Stimulated activated CD8-positive, alpha-beta memory T cell treated with anti-CD3 and anti-CD28 coated beads, Interleukin-15, amount 100 ng/mL, for 24 hours (primary cell): ENCODE results near the gene CARM1.
"Not testable (repeated sequence)": the region's sequence is repeated elsewhere in the genome, so short reads cannot be mapped to it uniquely, and the experiment has no call there.

Experiments used
- DNase-seq: peaks from one replicate; pipeline ENCODE4 v3.0.0-alpha.2; 2020; ENCODE audit warnings: low read depth

Gene CARM1

DNA sequence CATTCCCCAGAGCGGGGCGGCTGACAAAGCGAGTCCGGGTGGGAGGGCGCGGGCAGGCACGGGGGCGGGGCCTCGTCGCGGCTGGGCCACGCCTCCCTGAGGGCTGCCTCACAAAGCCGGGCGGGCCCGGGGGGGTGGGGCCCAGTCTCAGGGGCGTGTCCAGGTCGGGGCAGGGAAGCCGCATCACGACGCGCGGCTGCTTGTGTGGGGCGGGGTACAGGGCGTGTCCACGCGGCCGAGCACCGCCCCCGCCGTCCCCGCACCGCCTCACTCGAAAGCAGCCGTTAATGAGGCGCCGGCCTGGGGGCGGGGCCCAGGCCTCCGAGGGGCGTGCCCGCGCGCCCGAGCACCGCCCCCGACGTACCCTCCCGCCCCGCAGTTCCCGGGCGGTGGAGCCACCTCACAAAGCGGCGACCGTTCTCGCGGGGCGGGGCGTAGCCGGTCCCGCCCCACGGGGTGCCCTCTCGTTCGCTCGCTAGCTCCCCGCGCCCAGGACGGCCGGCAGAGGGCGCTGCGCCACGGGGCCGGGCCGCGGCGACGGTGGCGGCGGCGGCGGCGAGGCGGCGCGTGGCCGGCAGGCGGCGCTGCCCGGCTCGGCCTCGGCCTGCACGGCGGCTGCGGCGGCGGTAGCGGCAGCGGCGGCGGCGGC, at the start of gene CARM1:
Gene CARM1 (plus strand): TSS at position 599 of the 649 bp plus-strand sequence. CDS start 150 bp downstream, outside the sequence.
- peak; percentile 98 for DNase-seq

DNA sequence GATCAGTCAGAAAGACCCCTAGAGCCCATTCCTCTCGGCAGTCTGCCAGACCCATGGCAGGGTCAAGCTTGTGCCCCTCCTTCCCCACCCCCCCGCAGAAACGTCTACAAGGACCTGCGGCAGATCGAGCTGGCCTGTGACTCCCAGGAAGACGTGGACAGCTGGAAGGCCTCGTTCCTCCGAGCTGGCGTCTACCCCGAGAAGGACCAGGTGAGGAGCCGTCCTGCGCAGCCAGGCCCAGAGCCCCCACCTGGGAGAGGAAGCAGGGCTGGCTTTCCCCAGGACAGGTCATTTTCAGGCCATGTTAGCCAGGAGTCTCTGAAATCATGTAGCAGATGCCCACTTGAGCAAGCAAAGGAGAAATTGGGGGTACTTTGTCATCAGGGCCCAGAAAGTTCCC, 47.7 kb upstream of the CARM1 start:
- no peak for DNase-seq

DNA sequence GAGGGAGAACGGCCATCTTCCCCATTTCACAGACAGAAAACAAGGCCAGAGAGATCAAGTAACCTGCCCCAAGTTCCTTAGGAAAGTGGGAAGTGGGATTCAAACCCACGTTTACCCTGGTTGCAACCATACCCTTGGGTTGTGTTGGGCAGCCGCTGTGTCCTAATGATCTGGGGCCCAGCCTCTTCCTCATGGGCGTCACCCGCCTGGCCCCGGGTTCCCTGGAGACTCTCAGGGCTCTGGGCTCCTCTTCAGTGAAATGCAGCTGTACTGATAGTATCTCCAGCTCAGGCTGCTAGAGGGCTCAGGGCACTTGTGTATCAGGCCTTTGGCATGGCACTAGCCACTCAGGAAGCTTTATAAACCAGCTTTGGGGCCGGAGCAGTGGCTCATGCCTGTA, 45.1 kb upstream of the CARM1 start:
- no peak for DNase-seq

DNA sequence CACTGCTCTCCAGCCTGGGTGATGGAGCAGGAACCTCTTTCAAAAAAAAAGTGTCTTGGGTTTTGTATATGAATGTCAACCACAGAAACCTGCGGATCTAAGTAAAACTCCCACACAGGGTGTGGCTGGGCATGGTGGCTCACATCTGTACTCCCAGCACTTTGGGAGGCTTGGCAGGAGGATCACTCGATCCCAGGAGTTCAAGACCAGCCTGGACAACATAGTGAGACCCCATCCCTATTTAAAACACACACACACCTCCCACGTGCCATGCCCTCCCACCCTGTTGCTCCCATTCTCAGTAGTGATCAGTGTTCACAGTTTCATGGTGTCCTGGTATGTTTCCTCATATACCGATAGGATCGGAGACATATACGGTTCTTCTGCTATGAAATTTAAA, 44.5 kb upstream of the CARM1 start:
- no peak for DNase-seq

DNA sequence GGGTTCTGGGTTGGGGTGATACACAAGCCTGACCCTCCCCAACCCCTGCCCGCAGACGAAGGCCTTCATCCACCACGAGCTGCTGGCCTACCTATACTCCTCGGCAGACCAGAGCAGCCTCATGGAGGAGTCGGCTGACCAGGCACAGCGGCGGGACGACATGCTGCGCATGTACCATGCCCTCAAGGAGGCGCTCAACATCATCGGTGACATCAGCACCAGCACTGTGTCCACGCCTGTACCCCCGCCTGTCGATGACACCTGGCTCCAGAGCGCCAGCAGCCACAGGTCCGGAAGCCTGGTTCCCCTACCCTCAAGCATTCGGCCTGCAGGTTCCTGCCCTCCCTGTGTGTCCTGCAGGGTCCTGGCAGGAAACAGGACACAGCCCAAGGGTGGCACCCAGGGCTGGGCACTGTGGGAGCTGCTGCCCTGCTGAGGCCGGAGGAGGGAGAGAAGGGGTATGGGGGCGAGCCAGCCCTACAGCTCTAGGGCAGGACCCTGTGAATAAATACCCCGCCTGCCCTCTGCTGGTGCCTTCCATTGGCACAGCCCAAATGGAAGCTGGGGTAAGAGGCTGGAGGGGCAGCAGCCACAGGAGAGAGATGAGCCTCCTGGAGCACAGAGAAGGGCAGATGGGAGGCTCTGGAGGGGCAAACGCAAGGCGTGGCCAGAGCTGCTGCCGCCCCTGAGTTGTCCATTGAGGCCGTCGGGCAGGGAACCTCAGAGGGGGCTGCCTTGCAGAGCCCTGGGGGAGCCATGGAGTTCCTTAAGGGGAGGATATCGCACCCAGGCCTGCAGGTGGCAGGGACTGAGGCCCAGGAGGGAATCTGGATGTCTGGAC, 42.2 kb upstream of the CARM1 start:
- no peak for DNase-seq

DNA sequence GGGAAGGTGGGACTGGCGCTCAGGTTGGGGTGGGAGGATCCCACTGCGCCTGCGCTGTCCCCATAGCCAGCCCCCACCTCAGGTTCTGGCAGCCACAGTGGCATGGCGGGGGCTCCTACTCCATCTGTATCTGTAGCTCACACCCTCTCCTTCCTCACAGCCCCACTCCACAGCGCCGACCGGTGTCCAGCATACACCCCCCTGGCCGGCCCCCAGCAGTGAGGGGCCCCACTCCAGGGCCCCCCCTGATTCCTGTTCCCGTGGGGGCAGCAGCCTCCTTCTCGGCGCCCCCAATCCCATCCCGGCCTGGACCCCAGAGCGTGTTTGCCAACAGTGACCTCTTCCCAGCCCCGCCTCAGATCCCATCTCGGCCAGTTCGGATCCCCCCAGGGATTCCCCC, 41.4 kb upstream of the CARM1 start:
- no peak for DNase-seq

DNA sequence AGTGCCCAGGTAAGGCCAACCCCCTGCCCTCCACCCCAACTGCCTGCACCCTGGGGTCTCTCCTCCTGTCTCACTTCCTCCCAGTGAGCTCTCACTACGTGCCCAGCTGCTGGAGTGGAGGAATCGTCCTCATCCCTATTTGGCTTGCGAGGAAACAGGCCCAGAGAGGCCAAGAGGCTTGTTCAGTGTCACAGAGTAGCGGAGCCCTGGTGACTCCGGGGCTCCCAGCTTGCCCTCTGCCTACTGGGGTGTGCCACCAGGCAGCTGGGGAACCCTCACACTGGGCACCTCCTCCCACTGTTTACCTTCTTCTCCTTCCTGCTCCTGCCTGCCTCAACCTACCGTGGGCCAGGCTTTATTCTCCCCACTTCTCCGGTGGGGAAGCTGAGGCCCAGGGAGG, 41.0 kb upstream of the CARM1 start:
- no peak for DNase-seq

DNA sequence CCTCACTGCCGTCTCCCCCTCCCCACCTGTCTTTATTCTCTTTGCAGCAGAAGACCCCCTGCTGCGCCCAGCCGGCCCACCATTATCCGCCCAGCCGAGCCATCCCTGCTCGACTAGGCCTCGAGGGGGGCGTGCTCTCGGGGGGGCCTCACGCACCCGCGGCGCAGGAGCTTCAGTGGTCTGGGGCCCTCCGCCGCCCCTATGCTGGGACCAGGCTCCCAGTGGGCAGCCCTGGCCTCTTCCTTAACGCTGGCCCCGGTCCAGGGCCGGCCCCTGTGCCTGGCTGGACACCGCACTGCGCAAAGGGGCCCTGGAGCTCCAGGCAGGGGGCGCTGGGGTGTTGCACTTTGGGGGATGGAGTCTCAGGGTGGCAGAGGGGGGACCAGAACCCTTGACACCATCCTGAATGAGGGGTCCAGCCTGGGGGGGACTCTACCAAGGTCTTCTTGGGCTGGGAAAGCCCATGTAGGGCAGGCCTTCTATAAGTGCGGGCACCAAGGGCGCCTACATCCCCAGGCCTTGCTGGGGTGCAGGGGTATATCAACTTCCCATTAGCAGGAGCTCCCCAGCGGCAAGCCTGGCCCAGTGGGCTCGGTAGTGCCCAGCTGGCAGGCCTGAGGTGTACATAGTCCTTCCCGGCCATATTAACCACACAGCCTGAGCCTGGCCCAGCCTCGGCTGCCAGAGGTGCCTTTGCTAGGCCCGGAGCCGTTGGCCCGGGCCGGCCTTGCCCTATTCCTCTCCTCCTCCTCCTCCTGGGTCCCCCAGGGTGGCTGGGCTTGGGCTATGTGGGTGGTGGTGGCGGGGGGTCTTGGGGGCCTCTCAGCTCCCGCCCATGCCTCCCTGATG, 40.2 kb upstream of the CARM1 start:
- no peak for DNase-seq

DNA sequence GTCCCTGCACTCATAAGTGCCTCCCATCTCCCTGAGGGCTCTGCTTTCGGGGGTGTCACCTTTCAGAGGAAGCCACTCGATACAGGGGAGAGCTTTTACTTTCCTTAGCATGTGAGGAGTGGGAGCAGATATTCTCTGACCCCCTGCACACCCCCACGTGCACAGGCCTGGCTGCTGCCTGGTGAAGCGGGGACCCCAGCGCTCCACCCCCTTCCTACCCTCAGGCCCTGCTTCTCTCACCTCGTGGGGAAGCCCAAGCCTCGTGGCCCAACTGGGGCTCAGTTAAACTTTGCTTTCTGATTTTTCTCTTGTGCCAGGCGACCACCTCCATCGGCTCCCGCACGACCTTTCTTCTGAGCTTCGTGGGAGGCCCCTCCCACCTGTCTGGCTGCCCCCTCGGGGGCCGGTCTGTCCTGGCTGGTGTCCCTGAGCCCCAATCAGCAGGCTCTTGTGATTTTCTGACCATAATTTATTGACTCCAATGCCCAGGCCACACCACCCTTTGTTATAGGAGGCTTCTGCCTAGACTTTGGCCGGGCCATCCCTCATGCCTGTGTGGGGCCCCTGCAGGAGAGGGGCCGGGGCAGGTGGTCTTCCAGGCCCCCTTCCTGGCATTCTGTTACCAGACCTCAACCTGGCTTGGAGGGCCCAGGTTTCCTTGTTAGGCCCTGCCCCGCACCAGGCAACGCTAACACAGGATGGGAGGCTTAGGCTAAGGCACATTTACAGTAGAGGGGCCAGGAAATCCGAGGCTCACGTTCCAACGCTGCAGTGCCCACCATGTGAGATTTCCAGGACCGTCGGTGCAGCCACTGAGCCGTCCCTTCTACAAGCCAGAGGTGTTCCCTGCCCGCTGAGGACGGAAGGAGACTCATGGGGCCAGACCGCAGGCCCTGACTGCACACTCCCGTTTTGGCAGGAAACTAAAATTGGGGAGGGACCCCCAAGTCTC, 39.1 kb upstream of the CARM1 start:
- DNase-seq = no peak

DNA sequence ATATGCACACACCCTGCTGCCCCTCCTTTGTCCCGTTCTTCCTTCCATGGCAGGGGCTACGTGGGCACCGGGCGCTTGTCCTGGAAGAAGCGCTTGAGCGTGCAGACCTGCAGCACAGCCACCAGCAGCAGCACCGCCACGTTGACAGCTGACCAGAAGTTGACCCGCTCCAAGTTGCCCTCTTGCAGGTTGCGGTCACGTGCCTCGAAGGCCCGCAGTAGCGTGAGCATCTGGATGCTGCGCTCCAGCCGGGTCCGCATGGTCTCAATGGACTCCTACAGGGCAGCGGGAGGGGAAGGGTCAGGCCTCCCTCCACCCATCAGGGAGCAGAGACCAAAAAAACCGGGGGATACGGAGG, 38.4 kb upstream of the CARM1 start:
- no peak for DNase-seq

DNA sequence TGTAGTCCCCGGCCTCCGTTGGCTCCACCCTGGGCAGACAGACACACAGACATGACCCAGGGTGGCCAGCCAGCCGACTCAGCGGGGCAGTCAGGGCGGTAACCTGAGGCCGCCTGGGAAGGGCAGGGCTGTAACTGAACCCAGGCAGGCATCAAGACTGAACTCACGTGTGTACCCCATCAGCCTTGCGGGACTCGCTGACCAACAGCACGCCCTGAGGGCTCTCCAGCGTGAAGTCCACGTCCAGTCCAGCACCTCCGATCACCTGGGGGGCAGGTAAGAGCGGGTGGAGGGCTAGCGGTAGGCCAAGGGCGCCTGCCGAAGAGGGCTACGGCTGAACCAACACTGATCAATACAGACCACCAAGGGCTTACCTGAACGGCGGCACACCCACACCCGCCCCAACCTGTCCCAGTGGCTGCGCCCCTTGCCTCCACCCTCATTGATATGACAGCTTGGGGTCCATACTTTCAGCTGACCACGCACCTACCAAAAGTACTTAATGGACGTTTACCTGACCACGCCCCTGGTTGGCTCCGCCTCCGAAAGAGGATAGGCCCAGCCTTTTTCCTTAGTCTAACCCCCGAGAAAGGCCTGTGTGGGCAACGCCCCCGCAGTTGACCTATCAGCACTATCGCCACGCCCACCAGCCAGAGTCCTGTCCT, 36.1 kb upstream of the CARM1 start:
- no peak for DNase-seq

DNA sequence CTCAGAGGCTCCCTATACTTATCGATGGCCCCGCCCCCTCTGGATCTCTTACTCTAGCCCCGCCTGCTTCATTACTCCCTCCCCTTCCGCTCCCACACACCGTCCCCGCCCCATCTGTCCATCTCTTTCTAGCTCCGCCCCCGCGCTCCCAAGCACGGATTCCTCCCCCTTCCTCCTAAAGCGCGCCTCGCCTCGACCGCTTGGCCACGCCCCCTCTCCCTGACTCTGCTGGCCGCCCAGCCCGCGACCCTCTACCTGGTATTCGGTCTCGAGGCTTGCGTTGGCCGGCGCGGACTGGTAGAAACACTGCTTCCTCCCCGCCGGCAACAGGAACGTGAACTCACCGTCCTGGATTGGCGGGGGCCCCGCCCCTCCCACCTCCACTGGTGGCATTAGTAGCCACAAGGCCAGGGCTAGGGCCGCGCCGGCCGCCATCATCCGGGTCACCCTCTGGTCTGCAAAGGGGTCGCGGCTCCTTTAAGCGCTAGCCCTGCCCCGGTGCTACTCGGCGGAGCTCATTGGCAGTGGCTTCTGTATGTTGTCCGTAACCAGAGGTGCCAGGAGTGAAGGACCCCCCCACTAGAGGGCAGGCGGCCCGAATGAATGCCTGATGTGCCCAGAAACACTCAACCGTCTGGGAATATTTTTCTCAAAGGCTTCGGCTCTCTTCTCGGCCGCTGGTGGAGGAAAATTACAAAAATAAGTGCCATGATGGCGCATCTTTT, 35.4 kb upstream of the CARM1 start, which contains the start of gene TMED1:
Gene TMED1 (minus strand): TSS at position 459 of the 725 bp plus-strand sequence. CDS start 21 bp downstream, at position 438.
- DNase-seq = peak; percentile 85

DNA sequence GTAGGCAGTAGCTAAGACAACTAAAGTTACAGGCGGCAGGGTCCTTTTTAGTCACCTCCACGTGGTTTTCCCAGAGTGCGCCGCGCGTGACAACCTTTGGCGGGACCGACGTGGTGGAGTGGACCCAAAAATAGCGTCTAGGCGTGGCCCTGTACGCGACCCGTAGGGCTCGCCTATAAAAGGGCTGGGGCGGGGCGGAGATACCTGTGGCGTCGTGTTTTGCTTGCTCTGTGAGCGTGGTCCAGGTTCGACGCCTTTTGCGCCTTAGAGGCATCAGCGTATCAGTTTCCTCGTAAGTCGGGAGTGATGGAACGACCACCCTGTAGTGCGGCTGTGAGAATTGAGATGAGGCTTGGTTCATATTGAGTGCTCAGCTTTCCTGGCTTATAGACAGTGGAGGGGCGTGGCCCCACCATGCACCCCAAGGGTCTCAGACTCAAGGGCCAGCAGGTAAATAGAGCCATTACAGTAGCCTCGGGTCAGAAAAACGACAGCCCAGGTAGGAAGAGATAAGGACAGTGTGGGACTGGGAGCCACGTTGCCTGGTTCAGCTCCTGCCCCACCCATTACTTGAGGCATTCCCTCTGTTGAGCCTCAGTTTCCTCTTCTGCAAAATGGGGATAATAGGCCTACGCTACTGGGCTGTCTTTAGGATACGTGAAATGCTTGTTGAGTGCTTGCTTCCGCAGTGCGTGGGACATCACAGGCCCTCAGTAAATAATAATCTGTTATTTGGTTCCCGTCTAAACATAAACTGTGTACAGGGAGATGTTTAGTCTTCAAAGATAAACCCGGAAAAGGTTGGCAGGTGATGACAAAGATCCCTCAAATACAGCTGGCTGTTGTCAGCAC, 34.6 kb upstream of the CARM1 start:
- peak; percentile 57 for DNase-seq

DNA sequence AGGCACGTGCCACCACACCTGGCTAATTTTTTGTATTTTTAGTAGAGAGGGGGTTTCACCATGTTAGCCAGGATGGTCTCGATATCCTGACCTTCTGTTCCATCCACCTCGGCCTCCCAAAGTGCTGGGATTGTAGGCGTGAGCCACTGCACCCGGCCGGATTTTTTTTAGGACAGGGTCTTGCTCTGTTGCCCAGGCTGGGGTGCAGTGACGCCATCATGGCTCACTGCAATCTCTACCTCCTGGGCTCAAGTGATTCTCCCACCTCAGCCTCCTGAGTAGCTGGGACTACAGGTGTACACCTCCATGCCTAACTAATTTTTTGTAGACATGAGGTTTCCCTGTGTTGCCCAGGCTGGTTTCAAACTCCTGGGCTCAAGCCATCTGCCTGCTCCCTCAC, 33.7 kb upstream of the CARM1 start:
- DNase-seq = not testable (repeated sequence)

DNA sequence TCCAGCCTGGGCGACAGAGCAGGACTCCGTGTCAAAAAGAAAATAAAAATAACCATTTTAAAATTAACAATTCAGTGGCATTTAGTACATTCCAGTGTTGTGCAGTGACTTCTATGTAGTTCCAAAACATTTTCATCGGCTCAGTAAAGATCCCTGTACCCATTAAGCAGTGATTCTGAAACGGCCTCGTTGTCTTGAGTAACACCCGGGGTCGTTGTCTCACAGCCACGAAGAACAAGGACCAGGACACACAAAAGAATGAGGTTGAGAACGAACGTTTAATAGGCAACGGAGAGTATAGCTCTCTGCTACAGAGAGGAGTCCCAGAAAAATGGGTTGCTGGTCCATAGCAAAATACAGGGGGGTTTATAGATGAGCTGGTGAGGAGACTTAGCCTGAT, 33.0 kb upstream of the CARM1 start:
- no peak for DNase-seq

DNA sequence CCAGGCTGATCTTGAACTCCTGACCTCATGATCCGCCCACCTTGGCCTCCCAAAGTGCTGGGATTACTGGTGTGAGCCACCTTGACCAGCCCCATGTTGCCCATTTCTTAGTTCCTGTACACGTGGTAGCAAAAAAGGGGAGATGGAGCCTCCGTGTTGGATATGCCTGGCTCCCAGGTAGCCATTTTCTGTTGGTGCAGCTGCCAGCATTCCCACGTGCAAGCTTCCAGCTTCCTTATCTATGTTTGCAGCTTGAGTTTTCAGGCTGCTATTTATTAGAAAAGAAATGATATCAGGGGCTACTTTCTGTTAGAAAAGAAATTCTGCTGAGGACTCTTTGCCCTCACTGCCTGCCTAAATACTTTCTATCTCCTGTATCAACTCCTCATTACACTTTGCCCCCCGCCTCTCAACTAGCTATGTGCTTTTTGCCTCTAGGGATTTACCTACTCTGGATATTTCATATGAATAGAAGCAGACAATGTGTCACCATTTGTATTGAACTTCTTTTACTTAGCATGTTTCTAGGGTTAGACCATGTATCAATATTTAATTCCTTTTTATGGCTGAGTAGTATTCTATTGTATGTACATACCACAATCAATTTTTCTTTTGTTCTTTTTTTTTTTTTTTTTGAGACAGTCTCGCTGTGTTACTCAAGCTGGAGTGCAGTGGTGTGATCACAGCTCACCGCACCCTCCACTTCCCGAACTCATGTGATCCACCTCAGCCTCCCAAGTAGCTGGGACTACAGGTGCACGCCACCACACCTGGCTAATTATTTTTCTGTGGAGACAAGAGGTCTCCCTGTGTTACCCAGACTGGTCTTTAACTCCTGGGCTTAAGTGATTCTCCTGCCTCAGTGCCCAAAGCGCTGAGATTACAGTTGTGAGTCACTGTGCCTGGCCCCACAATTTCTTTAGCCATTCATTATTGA, 32.0 kb upstream of the CARM1 start:
- no peak for DNase-seq

DNA sequence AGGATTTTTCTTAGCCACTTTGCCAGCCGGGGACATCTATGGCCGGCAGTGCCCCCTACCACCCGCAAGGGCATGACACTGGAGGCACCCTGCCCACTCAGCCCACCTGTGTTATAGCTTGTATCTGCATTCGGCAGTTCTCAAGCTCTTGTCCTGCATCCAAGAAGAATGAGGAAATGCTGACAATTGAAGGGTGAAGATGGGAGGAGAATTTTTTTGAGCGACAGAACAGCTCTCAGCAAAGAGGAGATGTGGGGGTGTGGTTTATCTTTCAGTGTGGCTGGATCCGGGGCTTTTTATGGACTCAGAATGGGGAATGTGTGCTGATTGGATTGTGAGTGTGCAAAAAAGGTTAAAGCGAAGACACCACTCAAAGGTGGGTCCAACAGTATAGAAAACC, 28.6 kb upstream of the CARM1 start:
- no peak for DNase-seq
